Esophagus muscularis mucosa (tissue), 4 donors: ENCODE data around the gene SYMPK.

Experiments
- EP300 ChIP-seq: sonication (generic); formaldehyde crosslinking; IDR thresholded peaks from one replicate; pipeline ENCODE4 v1.6.1; 2017; ENCODE audit warnings: antibody characterized with exemption
- POLR2AphosphoS5 ChIP-seq, 2 donors: sonication (generic); formaldehyde crosslinking; IDR thresholded peaks; one replicate each; pipeline ENCODE4 v1.6.1; 2017; ENCODE audit warnings: antibody characterized with exemption in 2 of 2
- TF ChIP-seq, protein P1 (sequence below), 3 experiments: fragments of 200-600 bp in 2 of 3; fragments of 450-650 bp in 1 of 3; sonication (generic) in 2 of 3; IDR thresholded peaks; one replicate each; pipeline ENCODE4 v1.5.1; 2017 to 2019; ENCODE audit warnings: antibody characterized with exemption in 3 of 3, mild to moderate bottlenecking in 2 of 3, moderate library complexity in 1 of 3

DNA sequence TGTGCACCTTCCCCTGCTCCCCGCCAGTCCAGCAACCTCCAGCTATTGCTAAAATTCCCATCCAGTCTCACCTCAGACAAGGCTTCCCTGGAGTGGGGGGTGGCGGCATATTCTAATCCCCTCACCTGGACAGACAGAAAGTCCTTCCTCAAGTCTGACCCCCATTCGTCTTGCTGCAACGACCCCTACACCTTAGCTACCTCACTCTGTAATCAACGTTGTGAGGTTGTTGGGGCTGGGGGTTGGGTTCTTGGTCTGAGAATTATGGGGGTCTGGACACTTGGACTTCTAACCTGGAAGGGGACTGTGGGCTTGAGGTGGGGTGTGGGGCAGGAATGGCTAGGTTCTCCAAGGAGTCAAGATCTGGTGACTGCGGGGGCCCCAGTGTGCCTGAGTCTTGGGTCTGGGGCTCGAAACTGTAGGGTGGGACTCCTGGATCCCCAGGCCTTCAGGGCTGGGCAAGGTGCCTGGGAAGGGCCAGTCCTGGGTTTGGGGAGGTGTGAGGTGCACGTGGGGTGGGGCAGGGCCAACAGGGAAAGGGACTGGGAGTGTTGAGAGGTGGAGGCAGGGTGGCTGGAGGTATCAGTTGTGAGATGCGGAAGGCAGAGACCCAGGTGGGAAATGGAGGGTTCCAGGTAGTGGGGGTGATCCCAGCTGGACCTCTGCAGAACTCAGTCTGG lies 2.5 kb upstream of the SYMPK start:
- no peak for TF ChIP-seq POLR2AphosphoS5 (IDR thresholded peaks at IDR 0.05)
- TF ChIP-seq, protein P1, sequence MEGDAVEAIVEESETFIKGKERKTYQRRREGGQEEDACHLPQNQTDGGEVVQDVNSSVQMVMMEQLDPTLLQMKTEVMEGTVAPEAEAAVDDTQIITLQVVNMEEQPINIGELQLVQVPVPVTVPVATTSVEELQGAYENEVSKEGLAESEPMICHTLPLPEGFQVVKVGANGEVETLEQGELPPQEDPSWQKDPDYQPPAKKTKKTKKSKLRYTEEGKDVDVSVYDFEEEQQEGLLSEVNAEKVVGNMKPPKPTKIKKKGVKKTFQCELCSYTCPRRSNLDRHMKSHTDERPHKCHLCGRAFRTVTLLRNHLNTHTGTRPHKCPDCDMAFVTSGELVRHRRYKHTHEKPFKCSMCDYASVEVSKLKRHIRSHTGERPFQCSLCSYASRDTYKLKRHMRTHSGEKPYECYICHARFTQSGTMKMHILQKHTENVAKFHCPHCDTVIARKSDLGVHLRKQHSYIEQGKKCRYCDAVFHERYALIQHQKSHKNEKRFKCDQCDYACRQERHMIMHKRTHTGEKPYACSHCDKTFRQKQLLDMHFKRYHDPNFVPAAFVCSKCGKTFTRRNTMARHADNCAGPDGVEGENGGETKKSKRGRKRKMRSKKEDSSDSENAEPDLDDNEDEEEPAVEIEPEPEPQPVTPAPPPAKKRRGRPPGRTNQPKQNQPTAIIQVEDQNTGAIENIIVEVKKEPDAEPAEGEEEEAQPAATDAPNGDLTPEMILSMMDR (IDR thresholded peaks at IDR 0.05), result no peak
- TF ChIP-seq EP300, result no peak
